Measurements from ENCODE around the gene INHBB.
A peak's percentile ranks its signal among the peaks of the same experiment; 100 is the strongest.

INHBB gene

DNA sequence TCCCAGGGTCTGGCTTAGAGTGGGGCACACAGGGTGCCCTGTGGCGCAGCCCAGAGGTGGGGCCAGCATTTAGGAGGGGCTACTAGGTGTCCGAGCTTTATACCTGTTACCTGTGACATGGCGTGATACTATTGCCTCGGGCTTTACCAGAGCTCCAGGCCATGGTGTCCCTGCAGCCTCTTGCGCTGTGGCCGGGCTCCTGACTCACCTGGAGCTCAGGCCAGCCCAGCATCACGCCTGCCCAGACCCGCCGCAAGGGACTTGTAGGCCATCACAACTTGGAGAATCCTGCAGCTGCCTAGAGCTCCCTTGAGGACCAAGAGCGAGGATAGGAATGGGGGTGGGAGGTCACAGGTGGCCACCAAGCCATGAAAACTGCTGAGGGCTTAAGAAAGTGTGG is 8.0 kb downstream of the INHBB start:
- no peak overlapping the region for H3K27ac ChIP-seq
- H3K27me3 ChIP-seq, result peaks cover 13% of the 10 kb centered on the region

DNA sequence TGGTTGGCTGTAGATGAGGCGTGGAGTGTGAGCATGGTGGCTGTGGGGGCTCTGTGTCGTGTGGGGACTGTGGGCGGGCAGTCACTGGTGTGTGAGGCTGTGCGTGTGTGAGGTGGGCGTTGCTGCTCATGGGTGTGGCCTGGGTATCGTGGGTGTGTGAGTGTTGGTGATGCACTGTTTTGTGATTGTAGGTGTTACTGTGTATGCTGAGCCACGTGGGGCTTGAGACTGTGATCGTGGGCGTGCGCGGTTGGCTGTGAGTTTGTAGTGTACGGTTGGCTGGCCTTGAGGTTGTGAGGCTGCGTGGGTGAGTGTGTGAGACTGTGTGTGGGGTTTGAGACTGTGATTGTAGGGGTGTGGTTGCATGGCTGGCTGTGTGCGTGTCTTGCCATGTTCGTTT is 8.5 kb downstream of the INHBB start:
- H3K36me3 ChIP-seq, result no peaks in the 10 kb centered on the region
- no peaks in the 10 kb centered on the region for H3K9me3 ChIP-seq
- H3K4me2 ChIP-seq, result peak overlapping the region; percentile 66
- H3K27ac ChIP-seq, result no peak overlapping the region
- no peak overlapping the region for H3K4me3 ChIP-seq
- TF ChIP-seq Cebpa-rat (IDR thresholded peaks at IDR 0.05), result no peak
- H4K20me1 ChIP-seq, result peaks cover 3% of the 10 kb centered on the region; the same call in 1 of the 2 replicates
- peaks cover 65% of the 10 kb centered on the region for H3K4me1 ChIP-seq
- no peak overlapping the region for H3K9ac ChIP-seq
- peaks cover 8% of the 10 kb centered on the region for H3K27me3 ChIP-seq

More for the DNA sequence above, 8.0 kb downstream of the INHBB start:
- H3K4me2 ChIP-seq, result peak overlapping the region; percentile 66
- no peak overlapping the region for H3K4me3 ChIP-seq
- no peaks in the 10 kb centered on the region for H3K36me3 ChIP-seq
- H3K9ac ChIP-seq, result no peak overlapping the region
- no peak for TF ChIP-seq Cebpa-rat (IDR thresholded peaks at IDR 0.05)
- no peaks in the 10 kb centered on the region for H3K9me3 ChIP-seq
- peaks cover 8% of the 10 kb centered on the region; the same call in 1 of the 2 replicates for H4K20me1 ChIP-seq
- peaks cover 60% of the 10 kb centered on the region for H3K4me1 ChIP-seq

- Histone ChIP-seq H4K20me1 (no peaks in the 10 kb centered on the region), H3K9me3 (no peaks in the 10 kb centered on the region), H3K36me3 (no peaks in the 10 kb centered on the region), H3K4me1 (peaks cover 72% of the 10 kb centered on the region), H3K4me3 (no peak overlapping the region), H3K27ac (no peak overlapping the region), H3K27me3 (0 out of 2 replicates have a peak, but pooled peaks cover under 1% of the 10 kb centered on the region), H3K9ac (no peak overlapping the region), H3K4me2 (peak overlapping the region; percentile 66)
- no peak for TF ChIP-seq Cebpa-rat (IDR thresholded peaks at IDR 0.05)
Observed at GRCh38 chr2:120354935-120355779, 9.2 kb downstream of the INHBB start.

GRCh38 chr2:120355780-120356266 is 9.9 kb downstream of the INHBB start:
- Histone ChIP-seq H3K9ac (no peak overlapping the region), H3K4me1 (peaks cover 79% of the 10 kb centered on the region), H3K27ac (no peak overlapping the region), H3K36me3 (no peaks in the 10 kb centered on the region), H3K4me2 (no peak overlapping the region), H3K27me3 (no peaks in the 10 kb centered on the region), H3K9me3 (no peaks in the 10 kb centered on the region), H4K20me1 (no peaks in the 10 kb centered on the region), H3K4me3 (no peak overlapping the region)
- TF ChIP-seq Cebpa-rat (IDR thresholded peaks at IDR 0.05), result no peak

GRCh38 chr2:120357768-120358167 is 11.8 kb downstream of the INHBB start:
- Histone ChIP-seq H3K4me3 (no peak overlapping the region), H3K36me3 (no peaks in the 10 kb centered on the region), H4K20me1 (no peaks in the 10 kb centered on the region), H3K27ac (no peak overlapping the region), H3K9ac (no peak overlapping the region), H3K4me2 (peak overlapping the region; percentile 78), H3K9me3 (no peaks in the 10 kb centered on the region), H3K4me1 (peaks cover 75% of the 10 kb centered on the region), H3K27me3 (no peaks in the 10 kb centered on the region)
- no peak for TF ChIP-seq Cebpa-rat (IDR thresholded peaks at IDR 0.05)

GRCh38 chr2:120358734-120359465 is 13.0 kb downstream of the INHBB start:
- Histone ChIP-seq H3K9ac (no peak overlapping the region), H3K27me3 (no peaks in the 10 kb centered on the region), H3K4me3 (no peak overlapping the region), H3K9me3 (no peaks in the 10 kb centered on the region), H3K27ac (no peak overlapping the region), H3K36me3 (no peaks in the 10 kb centered on the region), H4K20me1 (no peaks in the 10 kb centered on the region), H3K4me2 (peak overlapping the region; percentile 78), H3K4me1 (peaks cover 64% of the 10 kb centered on the region)
- TF ChIP-seq Cebpa-rat (IDR thresholded peaks at IDR 0.05), result no peak

DNA sequence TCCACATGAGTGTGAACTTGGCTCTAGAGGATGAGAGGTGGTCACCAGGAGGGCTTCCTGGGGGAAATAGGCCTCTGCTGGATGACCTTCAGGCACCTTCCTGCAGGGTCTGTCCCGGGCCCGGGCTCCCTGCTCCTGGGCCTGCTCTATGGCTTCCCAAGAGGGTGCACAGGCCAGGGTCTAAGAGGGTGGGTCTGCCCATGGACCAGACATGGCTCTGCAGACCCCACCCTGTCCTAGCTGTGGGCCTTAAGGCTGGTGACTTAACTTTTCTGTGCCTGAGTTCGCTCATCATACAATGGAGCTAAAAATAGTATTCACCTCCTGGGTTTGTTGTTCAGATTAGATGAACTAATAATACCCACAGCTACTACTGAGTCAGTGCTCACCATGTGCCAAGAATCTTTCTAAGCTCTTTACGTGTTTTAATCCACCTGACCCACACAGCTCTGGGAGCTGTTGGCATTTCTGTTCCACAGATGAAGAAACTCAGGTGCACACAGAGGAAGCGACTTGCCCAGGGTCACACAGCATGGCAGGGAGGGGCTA is 14.4 kb downstream of the INHBB start:
- TF ChIP-seq Cebpa-rat (IDR thresholded peaks at IDR 0.05), result no peak
- Histone ChIP-seq H3K4me3 (no peak overlapping the region), H3K27ac (no peak overlapping the region), H3K4me2 (peak overlapping the region; percentile 47), H3K36me3 (no peaks in the 10 kb centered on the region), H3K4me1 (peaks cover 61% of the 10 kb centered on the region), H3K27me3 (no peaks in the 10 kb centered on the region), H4K20me1 (no peaks in the 10 kb centered on the region), H3K9ac (no peak overlapping the region), H3K9me3 (no peaks in the 10 kb centered on the region)

DNA sequence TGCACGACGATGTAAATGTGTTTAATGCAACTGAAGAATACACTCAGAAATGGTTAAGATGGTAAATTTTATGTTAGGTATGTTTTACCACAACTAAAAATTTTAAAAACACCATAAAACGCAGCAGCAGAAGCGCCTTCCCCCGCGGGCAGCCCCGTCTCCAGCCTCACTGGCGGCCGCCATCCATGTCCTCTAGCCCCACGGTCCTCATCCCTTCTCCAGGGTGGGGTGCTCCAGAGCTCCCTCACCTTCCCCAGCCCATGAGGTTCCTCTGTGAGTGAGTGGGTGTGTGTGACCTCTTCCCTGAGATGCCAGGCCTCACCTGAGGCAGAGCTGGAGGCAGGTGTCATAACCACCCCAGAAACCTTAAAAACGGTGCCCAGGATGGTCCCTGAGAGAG is 17.0 kb downstream of the INHBB start:
- TF ChIP-seq Cebpa-rat (IDR thresholded peaks at IDR 0.05), result no peak
- Histone ChIP-seq H3K27me3 (no peaks in the 10 kb centered on the region), H3K4me2 (no peak overlapping the region), H3K36me3 (no peaks in the 10 kb centered on the region), H3K9me3 (no peaks in the 10 kb centered on the region), H3K4me1 (peaks cover 67% of the 10 kb centered on the region), H3K4me3 (no peak overlapping the region), H4K20me1 (no peaks in the 10 kb centered on the region), H3K27ac (no peak overlapping the region), H3K9ac (no peak overlapping the region)

- H3K27ac ChIP-seq, result peak overlapping the region; percentile 3; the same call in 1 of the 2 replicates
- peaks cover 67% of the 10 kb centered on the region for H3K4me1 ChIP-seq
- no peaks in the 10 kb centered on the region for H3K9me3 ChIP-seq
- H3K9ac ChIP-seq, result no peak overlapping the region
- H3K4me2 ChIP-seq, result peak overlapping the region; percentile 92
- no peaks in the 10 kb centered on the region for H3K27me3 ChIP-seq
- H4K20me1 ChIP-seq, result no peaks in the 10 kb centered on the region
- no peak for TF ChIP-seq Cebpa-rat (IDR thresholded peaks at IDR 0.05)
- no peaks in the 10 kb centered on the region for H3K36me3 ChIP-seq
- no peak overlapping the region; the same call in 1 of the 2 replicates for H3K4me3 ChIP-seq
Observed at GRCh38 chr2:120365236-120365793, 19.4 kb downstream of the INHBB start.
